T-helper 2 cell treated with Interferon-gamma antibody and Interleukin-4, amounts not matched to agents 100 ng/mL and 5 ng/mL, for 36 hours (primary cell): ENCODE data around the gene PIEZO1. TPM values are rescaled to one million over a fixed set of nuclear protein-coding genes. Genes with fewer than 3 reads are reported as not detected.

Experiments used
- intact Hi-C: fragments of 100-400 bp; cut with micrococcal nuclease; formaldehyde crosslinking; loops from one replicate; pipeline ENCODE4 v1.15.1; 2023
- total RNA-seq: library from RNA; stranded (reverse); gene quantifications from 2 replicates; pipeline ENCODE4 v1.2.3, GENCODE V29; 2022

PIEZO1 gene
- total RNA-seq, 1 donor from 2014 or later = 306 TPM

DNA sequence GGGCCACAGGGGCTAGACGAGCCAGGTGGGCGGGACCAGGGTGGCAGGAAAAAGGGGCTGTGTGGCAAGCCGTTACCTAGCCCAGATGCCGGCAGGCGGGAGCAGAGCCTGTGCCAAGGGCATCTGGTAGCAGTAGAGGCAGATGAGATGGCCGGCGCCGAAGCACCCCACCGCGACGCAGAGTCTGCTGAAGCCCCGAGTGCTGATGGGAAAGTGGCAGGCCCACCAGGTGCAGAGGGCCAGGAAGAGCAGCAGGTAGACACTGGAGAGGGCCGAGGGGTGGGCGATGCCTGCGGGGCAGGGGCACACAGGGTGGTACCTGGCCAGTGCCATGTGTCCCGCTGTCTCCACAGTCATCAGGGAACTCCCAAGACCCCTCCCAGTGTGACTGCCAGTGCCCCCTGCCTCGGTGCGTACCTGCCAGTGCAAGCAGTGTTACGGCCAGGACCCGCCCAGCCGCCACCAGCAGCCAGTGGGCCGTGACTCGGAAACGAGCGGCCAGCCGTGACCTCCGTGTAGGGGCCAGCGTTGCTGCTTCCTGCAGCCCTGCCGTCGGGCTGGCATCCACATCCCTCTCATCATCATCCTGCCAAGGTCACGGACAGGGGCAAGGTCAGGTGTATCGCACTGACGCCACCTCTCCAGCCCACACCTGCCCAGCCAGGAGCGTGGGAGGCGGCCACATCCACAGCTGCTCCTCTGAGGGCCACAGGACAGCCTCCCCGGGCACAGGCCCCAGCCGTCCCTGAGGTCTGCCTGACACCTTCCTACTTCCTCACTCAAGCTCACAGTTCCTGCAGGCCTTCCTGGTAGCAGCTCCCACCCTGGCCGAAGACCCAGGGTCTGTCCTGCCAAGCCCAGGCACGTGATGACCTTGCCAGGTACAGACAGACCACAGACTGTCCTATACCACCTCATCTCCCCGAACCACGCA is 46.6 kb downstream of the PIEZO1 start:
- intact Hi-C loops = loop anchor here (5.0 kb wide), 1 partner anchor 429 kb away; no protein-coding TSS in a partner anchor

- intact Hi-C loops = loop anchor here (2.0 to 5.0 kb wide), 4 partner anchors 47 to 479 kb away; partner anchors contain the start of genes GALNS, PIEZO1, TRAPPC2L and ZNF778
Measured at GRCh38 chr16:88737298-88738150, 47.5 kb downstream of the PIEZO1 start.

DNA sequence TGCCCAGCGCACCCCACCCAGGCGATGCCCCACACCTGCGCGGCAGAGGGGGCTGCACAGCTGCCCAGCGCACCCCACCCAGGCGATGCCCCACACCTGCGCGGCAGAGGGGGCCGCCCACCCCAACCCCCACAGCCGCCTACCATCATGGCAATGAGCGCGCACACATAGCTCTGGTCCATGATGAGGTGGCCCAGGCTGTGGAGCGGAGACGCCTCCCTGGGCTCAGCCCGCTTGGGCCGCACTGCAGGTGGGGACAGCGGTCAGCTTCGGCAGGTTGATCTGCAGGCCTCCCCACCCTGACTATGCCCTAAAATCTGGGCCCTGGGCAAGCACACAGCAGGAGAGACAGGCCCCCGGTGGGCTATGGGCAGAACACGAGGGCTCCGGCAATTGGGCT is 48.5 kb downstream of the PIEZO1 start:
- intact Hi-C loops = loop anchor here (2.0 to 5.0 kb wide), 4 partner anchors 48 to 480 kb away; partner anchors contain the start of genes GALNS, PIEZO1, TRAPPC2L and ZNF778

- intact Hi-C loops = loop anchor here (2.0 to 5.0 kb wide), 4 partner anchors 49 to 481 kb away; partner anchors contain the start of genes GALNS, PIEZO1, TRAPPC2L and ZNF778
Measured at GRCh38 chr16:88736088-88736487, 48.9 kb downstream of the PIEZO1 start.

DNA sequence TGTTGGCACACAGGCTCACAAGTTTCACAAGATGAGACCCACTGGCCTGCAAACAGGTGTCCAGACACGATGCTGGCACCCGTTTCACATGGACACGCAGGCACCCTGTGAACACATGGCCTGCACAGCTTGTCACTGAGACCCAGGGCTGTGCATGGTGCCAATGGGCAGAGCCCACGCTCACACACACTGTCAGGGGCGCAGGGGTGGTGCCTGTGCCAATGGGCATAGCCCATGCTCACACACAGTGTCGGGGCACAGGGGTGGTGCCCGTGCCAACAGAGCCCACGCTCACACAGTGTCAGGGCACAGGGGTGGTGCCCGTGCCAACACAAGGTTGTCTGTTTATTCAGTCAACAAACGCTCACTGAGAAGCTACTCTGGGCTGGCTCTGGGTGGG is 49.4 kb downstream of the PIEZO1 start:
- intact Hi-C loops = loop anchor here (2.0 to 5.0 kb wide), 4 partner anchors 49 to 481 kb away; partner anchors contain the start of genes GALNS, PIEZO1, TRAPPC2L and ZNF778

GRCh38 chr16:88735121-88735520 is 49.9 kb downstream of the PIEZO1 start:
- intact Hi-C loops = loop anchor here (5.0 kb wide), 1 partner anchor 432 kb away; no protein-coding TSS in a partner anchor

DNA sequence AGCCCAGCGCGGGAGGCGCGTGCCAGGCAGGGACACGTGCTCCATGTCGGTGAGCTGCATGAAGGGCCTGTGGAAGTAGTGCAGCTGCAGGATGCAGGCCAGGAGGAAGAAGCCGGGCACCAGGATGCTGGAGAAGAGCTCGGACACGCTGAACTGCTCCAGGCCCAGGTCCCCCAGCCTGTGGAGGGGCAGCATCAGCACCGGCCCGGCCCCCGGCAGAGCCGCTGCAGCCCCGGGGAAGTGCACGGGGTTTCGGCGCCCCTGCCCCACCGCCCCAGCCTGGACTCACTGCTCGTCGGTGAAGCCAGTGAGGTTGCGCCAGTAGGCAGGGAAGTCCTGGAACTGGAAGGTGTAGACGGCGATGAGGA is 50.7 kb downstream of the PIEZO1 start:
- intact Hi-C loops = no loop called here

- intact Hi-C loops = no loop called here
Measured at GRCh38 chr16:88733630-88734360, 51.2 kb downstream of the PIEZO1 start.

- intact Hi-C loops = no loop called here
Measured at GRCh38 chr16:88732961-88733294, 52.1 kb downstream of the PIEZO1 start.

DNA sequence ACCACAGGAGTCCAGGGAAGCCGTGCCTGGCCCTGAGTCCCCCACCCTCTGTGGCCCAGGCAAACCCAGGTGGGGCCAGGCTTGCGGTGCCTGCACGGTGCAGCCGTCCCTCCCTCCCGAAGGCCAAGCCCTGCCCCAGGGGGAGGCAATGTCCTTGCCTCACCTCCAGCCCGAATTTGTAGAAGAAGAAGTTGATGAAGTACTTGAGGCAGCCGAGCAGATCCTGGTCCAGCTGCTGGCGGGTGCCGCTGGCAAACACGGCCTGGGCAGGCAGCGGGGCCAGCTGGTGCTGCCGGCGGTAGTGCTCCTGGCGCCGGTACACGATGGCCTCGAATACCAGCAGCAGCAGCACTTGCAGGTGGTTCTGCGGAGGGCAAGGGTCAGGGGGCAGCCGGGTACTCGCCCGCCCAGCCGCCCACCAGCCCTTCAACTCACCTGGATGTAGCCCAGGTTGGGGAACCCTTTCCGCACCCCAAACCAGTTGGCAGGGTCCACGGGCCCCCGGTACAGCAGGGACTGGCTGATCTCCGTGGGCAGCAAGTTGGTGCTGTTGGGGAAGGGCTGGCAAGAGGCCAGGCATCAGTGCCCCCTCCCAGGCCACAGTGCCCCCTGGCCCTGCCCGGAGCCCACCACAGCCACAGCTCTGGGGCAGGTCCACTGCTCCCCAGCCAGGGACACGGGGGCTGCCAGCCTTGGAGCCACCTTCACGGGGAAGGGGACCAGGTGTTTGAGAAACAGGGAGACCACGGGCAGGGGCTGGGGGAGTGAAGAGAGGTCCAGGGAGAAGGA is 52.7 kb downstream of the PIEZO1 start:
- intact Hi-C loops = no loop called here

DNA sequence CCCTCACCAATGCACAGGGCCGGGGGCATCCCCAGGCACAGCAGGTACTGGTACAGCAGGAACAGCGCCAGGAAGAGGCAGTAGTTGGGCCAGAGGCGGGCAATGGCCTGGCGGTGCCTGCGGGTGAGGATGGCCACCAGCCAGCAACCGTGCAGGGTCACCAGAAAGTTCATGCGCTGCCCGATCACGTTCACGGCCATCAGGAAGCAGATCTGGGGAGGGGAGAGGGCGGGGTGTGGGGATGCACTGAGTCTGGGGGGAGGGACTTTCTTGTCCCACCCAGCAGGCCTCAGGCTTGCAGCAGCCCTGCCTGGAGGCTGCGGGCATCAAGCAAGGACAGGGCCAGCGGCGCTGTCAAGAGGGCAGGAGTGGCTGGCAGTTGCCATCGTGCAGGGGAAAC is 53.3 kb downstream of the PIEZO1 start:
- intact Hi-C loops = no loop called here

DNA sequence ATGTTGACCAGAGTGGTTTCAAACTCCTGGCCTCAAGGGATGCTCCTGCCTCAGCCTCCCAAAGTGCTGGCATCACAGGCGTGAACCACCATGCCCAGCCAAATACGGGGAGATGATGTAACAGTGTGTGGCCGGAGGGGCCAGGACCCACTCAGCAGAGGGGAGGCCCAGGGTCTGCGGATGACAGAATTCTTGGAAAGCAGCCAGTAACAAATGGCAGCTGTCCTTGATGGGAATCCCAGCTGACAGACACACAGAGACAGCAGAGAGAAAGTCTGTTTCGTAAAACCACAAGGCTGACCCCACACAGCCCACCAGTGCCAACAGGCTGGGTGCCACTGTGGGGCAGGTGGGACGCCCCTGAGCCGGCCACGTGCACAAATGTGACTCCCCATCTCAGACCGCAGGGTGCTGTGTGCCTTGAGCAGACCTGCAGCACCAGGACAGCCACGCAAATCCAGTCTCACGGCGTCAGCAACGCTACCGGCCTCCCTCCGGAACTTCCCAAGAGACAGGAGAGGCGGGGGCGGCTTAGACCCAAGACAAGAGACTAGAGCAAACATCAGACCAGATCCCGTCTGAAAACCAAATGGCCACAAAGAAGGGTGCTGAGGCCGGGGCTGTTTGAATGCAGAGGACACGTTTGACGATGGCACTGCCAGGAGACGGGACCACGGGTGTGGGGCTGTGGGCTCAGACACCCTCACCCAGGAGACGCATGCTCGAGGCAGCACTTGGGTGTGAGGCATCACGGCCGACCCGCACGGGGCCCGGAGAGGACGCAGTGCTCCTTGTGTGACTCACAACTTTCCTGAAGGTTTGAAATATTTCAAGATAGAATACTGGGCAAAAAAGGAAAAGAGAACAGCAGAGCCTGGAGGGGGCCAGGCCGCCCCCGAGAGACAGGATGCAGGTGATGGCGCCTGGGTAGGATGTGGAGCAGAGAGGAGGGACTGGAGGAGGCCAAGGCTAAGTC is 54.1 kb downstream of the PIEZO1 start:
- intact Hi-C loops = no loop called here

- intact Hi-C loops = no loop called here
Measured at GRCh38 chr16:88727871-88728270, 57.1 kb downstream of the PIEZO1 start.

DNA sequence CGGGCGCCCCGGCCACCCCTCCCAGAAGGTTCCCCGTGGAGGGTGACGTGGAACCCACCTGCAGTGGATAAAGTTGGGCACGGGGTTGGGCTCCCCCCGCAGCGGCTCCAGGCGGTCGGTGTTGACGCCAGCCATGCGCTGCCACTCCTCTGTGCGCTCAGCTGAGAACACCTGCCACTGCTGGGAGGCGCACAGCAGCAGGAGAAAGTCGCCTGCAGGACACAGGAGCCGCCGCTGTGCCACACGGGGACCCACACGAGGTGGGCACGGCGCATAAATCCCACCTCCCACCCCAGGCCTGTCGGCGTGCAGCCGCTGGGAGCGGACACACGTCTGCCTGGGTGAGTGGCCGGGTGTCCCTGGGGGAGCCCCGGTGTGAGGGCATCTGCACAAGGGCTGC is 58.0 kb downstream of the PIEZO1 start:
- intact Hi-C loops = no loop called here

GRCh38 chr16:88726408-88726749 is 58.6 kb downstream of the PIEZO1 start:
- intact Hi-C loops = no loop called here

DNA sequence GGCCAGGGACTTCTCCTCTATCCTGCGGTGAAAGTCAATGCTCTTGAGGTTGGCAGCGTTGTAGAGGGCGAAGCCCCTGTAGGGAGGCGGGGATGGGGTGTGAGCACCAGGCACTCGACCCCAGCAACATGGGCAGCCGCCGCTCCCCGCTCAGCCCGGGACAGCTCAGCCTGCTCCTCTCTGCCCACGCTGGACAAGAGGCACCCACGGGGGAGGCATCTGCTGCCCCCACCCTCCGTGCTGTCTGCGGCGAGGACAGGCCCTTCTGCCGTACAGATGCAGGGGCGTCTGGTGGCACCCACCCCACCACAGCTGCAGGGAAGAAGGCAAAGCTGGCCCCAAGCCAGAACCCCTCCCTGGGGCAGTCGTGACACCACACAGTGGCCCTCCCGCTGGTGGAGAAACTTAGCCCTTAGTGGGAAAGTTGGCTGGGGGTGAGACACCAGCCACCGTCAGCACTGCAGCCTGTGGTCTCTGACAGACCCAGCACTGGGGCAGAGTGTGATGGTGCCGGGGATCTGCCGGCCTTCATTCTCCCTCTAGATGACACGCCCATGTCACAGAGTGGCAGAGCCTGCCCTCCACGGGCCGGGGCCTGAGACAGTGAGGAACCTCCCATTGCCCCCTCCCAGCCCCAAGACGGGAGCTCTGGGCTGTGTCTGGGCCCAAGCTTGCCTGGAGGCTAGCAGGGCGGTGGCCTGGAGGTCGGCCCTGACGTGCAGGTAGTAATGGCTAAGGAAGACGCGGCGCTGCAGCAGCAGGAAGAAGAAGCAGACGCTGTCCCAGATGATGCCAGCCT is 59.2 kb downstream of the PIEZO1 start:
- intact Hi-C loops = no loop called here

GRCh38 chr16:88724855-88725555 is 60.0 kb downstream of the PIEZO1 start:
- intact Hi-C loops = no loop called here

- intact Hi-C loops = no loop called here
Measured at GRCh38 chr16:88723911-88724310, 61.1 kb downstream of the PIEZO1 start.
